ENCODE results near the gene OBSCN.

DNA sequence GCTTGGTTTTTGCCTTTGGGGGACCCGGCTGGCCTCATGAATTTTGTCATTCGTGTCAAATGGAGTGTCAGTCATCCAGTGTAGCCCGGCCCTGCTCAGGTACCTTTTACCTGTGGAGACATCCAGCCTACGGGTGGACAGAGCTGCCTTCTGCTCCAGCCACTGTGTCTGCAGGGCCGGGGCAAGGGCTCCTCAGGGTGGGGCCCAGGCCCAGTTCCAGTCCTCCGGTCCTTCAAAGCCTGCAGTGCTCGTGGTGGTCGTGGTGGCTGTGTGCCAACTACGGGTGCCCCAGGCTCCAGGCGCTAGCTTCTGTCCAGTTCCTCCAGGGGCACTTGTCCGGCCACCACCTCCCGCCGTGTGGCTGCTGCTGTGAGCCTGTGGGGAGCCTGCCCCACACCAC, 144.0 kb downstream of the OBSCN start:
- TF ChIP-seq, protein P1, sequence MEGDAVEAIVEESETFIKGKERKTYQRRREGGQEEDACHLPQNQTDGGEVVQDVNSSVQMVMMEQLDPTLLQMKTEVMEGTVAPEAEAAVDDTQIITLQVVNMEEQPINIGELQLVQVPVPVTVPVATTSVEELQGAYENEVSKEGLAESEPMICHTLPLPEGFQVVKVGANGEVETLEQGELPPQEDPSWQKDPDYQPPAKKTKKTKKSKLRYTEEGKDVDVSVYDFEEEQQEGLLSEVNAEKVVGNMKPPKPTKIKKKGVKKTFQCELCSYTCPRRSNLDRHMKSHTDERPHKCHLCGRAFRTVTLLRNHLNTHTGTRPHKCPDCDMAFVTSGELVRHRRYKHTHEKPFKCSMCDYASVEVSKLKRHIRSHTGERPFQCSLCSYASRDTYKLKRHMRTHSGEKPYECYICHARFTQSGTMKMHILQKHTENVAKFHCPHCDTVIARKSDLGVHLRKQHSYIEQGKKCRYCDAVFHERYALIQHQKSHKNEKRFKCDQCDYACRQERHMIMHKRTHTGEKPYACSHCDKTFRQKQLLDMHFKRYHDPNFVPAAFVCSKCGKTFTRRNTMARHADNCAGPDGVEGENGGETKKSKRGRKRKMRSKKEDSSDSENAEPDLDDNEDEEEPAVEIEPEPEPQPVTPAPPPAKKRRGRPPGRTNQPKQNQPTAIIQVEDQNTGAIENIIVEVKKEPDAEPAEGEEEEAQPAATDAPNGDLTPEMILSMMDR (conservative IDR thresholded peaks at IDR 0.05; ENCODE audit: low read length) = no peak
- no peak for TF ChIP-seq EZH2phosphoT487 (IDR thresholded peaks at IDR 0.05; ENCODE audit: borderline replicate concordance, low read depth, low read length)

Data from OCI-LY7 (cell line).